Suppressor macrophage treated with lipopolysaccharide for 4 hours (primary cell): ENCODE results near the gene CPAMD8.
"Not testable (repeated sequence)": the region's sequence is repeated elsewhere in the genome, so short reads cannot be mapped to it uniquely, and the experiment has no call there.

Experiments used
- DNase-seq: peaks from one replicate; pipeline ENCODE4 v3.0.0-alpha.2; 2020

The CPAMD8 gene

DNA sequence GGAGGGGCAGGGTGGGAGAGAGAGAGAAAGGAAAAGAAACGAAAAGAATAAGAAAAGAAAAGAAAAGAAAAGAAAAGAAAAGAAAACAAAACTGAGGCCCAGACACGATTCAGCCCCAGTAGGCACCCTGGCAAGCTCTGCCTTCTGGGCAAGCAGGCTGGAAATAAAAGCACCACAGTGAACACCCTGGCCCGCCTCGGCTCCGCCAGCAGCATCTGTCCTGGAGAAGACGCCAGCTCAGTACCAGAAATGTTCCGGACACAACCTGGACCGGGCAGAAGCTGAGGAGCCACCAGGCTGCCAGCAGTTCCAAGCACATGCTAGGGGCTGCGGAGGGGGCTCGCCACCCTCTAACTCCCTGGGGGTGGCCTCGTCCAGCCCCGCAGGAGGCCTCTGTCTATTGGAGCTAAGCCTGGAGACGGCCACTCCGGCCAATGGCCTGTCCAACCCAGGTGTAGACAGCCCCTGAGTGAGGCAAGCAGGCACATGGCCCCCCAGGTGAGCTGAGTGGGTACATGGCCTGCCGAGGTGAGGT lies 11.4 kb upstream of the CPAMD8 start:
- no peak for DNase-seq

DNA sequence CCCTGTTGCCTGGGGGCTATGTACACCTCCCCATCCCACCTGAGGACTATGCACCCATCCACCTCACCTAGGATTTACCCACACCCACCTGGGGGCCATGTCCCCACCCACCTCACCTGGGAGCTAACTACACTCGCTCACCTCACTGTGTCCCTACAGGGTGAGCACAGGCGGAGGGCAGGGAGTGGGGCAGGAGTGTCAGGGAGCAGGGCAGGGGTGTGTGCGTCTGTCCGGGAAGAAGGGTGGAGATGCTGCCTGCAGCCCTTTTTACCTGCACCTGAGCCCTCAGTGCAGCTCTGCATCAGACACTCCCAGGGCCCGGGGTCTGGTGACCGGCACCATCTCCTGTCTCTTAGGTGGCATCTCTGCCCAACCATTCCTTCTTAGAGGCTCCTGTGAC lies 10.6 kb upstream of the CPAMD8 start:
- DNase-seq: no peak

DNA sequence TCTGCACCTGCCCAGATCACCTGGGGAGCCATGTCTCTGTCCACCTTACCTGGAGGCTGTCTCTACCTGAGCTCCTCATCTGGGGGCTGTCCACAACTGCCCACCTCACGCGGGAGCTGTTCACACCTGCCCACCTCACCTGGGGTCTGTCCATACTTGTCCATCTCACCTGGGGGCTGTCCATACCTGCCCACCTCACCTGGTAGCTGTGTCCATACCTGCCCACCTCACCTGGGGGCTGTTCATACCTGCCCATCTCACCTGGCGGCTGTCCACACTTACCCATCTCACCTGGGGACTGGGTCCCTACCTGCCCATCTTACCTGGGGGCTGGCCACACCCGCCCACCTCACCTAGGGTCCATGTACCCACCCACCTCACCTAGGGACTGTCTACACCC lies 10.0 kb upstream of the CPAMD8 start:
- no peak for DNase-seq

DNA sequence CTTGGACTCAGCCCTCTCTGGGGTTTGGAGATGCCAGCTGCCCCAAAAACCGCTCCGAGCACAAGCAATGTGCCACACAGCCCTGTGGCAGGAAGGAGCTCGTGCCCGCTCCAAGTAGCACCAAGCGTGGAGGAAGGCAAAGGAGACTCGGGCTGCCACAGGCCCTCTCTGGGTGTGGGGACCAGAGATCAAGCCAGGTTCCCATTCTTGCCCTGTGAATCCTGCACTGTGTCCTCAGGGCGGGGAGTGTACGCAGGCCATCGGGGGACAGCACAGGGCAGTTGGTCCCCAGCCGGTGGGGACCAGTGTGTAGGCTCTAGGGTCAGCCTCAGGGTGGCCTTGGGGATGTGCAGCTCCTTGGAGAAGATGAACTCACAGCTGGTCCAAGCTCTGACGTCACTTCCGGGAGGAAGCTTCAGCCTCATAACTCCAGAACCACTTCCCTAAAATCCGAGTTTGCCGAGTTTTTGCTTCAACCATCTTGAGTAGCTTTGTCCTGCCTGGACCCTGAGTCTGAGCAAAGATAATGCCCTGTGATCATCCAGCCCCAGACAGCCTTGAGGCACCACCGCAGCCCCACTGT lies 9.3 kb upstream of the CPAMD8 start:
- DNase-seq: peak; percentile 89

DNA sequence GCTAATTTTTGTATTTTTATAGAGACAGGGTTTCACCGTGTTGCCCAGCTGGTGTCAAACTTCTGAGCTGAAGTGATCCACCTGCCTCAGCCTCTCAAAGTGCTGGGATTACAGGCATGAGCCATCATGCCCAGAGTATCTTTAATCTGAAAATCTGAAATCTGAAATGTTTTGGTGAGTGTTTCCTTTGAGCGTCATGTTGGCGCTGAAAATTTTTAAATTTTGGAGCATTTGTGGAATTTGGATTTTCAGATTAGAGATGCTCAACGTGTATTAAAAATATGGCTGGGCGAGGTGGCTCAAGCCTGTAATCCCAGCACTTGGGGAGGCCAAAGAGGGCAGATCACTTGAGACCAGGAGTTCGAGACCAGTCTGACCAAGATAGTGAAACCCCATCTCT lies 5.1 kb upstream of the CPAMD8 start:
- DNase-seq: no peak

DNA sequence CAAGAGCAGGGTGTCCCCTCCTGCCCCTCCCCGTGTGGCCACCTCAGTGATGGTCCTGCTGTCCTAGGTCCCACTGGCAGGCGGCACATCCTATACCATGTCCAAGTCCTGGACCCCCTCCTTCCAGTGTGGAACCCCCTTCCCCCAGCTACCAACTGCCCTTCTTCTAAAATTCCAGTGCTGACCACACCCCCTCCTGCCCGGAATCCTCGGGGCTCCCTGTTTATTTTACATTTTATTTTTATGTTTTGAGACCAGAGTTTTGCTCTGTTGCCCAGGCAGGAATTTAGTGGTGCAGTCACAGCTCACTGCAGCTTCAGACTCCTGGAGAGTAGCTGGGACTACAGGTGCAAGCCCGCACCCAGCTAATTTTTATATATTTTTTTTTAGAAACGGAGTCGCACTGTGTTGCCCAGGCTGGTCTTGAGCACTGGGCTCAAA lies 945 bp upstream of the CPAMD8 start:
- DNase-seq: no peak

DNA sequence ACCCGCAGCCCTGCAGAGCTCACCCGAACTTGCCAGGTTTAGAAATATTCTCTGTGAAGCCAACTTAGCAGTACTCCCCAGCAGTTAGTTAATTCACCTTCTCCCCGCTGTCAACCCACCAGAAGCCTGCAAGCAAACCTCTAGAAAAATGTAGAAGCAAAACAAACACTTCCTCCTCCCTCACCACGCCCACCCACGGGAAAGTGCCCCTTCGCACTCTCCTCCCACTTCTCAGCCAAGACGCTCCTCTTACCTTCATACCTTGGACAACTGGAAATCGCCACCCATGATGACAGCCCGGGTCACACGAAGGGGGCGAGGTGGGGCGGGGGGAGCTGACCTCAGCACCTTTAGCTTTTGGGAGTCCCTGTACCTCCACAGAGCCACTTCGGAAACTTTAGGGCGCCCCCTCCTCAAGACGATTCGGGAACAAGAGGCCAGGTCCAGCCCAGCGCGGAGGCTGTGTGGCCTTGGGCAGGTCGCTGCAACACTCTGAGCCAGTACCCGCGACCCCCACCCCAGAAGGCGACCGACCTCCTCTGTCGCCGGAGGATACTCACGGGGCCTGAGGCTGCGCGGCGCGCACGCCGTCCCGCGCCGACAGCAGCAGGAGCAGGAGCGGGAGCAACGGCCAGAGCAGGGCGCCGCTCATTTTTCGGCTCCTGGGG lies 485 bp downstream of the CPAMD8 start:
- DNase-seq: peak; percentile 43

DNA sequence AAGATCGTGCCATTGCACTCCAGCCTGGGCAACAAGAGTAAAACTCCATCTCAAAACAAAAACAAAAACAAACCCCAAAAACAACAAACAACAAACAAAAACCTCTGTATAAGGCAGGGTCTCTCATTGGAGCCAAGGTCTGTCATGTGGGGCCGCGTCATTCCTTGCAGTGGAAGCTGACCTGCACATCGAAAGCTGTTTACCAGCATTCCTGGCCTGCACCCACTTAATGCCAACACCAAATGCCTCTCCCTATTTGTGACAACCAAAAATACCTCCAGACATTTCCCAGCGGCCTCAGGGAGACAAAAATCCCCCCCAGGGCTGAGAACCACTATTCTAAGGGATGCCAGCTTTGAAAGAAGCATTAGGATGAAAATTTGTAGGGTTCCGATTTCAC lies 1.2 kb downstream of the CPAMD8 start:
- no peak for DNase-seq

DNA sequence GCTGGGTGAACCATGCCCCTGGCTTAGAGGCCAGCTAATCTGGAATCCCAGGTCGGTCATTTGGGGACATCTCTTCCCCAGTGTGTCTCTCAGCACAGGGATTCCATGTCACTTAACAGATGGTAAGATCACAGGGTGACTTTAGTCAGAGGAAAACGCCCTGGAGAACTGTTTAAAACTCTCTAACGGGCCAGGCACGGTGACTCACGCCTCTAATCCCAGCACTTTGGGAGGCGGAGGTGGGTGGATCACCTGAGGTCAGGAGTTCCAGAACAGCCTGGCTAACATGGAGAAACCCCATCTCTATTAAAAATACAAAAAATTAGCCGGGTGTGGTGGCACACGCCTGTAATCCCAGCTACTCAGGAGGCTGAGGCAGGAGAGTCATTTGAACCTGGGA lies 1.7 kb downstream of the CPAMD8 start:
- not testable (repeated sequence) for DNase-seq

DNA sequence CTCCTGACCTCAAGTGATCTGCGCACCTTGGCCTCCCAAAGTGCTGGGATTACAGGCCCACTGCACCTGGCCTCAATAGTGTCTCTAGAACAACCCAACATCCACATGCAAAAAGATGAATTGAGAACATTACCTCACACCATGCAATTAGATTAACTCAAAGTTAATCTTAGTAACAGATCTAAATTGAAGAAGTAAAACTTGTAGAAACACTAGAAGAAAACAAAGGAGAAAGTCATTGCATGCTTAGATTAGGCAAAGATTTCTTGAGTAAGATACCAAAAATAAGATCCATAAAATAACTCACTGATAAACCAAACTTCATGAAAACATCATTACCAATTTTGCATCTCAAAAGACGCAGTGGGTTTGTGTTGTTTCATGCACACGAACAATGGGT lies 2.8 kb downstream of the CPAMD8 start:
- DNase-seq: no peak

DNA sequence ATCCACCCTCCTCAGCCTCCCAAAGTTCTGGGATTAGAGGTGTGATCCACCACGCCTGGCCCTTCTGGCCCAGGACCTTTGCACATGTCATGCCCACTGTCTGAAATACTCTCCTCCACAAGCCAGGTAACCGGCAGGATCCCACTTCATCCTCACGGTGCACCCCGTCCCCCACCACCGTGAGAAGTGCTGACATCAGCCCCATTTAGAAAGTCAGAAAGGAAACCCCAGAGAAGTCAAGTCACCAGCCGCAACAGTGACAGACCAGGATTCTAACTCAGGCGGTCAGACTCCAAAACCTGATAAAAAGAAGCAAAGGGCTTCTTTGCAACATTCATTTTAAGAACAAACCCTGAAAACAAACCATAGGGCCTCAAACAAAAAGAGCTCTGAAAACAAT lies 3.9 kb downstream of the CPAMD8 start:
- no peak for DNase-seq

DNA sequence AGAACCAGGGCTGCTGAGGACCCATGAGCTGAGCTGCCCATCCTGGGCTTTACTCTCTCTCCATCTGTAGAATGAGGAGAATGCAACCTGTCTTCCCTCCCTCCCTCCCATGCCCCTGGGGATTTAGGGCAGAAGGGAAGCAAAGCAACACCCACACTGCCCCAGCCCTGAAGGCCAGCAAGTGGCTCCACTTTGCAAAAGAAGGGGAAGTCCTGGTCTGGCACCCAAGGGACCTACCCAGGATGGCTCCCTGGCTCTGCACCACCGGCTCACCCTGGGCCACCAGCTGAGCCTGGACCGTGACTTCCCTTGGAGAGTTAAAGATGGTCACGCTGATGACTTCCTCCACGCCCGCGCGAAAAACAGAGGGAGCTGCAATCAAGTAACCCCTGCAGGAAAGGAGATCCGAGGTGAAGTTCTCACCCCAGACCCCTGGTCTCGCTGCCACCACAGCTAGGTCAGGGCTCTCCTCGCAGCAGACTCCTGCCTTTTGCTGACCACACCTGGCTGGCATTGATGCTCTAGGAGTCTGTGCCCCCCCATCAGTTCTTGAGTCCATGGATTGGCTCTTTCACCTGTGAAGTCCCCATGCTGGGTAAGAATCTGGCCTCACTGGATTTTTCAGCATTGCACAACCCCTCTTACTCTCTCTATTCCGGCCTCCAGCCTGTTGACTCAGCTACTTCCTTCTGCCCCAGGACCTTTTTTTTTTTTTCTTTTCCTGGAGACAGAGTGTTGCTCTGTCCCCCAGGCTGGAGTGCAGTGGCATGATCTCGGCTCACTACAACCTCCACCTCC lies 4.6 kb downstream of the CPAMD8 start:
- peak; percentile 88 for DNase-seq

DNA sequence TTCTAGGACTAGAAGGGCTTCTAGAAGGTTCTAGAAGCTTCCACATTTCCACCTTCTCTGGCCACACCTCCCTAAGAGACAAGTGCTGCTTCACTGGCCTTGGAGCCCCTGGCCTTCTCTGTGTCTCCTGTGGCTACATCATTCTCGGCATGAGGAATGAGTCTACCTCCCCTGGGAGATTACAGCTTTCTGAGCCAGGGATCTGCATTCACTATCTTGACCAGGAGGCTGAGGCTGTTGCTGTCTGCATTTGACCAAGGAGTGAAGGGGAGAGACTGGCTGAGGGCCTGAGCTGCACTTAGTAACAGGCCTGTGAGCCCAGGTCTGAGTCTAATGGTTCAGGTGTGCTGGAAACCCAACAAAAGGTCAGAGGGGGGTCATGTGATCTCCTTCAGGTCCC lies 5.3 kb downstream of the CPAMD8 start:
- no peak for DNase-seq

DNA sequence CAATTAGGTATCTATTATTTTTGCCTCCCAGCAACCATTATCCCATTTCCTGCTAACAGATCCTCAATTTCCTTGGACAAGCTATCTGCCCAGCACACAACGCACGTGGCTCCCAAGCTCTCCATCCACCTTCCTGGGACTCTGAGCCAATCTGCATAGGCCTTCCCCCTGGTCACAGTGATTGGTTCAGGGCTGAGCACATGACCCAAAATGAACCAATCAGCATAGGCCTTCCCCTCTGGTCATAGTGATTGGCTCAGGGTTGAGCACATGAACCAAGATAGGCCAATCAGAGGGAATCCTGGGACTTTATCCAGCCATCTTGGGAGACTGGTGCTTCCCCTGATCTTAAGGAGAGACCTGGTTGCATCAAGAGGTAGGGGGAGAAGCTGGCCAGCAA lies 5.8 kb downstream of the CPAMD8 start:
- DNase-seq: no peak

DNA sequence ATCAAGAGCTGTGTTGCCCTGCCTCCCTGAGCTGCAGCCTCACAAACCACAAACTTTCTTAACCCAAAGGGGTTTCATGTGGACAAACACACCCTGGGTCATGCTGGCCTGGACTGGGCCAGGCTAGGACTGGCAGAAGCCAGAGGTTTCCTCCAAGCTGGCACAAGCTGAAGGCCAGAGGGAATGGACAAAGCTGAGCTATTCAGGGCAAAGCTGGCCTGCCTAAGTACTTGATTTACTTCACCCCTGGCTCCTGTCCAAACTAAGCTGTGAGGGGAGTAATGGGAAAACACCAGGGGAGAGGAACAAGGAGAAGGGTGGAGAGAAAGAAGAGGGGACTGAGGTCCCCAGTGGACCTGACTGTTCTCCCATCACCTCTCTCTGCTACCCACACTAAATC lies 6.2 kb downstream of the CPAMD8 start:
- peak; percentile 22 for DNase-seq

DNA sequence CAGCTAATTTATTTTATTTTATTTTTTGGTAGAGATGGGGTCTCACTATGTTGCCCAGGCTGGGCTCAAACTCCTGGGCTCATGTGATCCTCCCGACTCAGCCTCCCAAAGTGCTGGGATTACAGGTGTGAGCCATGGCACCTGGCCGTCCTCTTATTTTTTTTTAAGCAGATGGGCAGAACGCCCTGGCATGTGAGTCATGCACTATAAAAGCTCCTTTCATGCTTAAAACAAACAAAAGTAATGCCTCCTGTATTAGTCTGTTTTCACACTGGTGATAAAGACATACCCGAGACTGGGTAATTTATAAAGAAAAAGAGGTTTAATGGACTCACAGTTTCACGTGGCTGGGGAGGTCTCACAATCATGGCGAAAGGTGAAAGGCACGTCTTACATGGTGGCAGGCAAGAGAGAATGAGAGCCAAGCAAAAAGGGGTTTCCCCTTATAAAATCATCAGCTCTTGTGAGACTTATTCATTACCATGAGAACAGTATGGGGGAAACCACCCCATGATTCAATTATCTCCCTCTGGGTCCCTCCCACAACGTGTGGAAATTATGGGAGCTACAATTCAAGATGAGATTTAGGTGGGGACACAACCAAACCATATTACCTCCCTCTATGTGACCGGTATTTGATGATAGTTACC lies 12.3 kb downstream of the CPAMD8 start:
- peak; percentile 59 for DNase-seq

DNA sequence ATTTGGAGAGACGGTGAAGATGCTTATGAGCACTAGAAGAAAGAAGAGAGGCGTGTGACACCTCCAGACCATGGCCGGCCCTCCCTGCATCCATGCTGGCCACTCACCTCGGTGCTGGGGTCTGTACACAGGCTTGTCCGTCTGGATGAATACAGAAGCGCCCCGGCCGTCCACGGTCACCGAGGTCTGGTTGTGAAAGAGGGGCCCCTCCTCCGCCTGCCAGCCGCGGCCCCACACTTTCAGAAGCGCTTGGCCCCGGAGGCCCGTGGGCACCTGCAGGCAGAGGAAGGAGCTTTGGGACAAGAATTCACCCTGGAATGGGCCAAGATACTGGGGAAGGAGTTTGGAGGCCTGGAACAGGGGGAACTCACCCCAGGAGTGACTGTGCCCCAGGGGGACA lies 15.1 kb downstream of the CPAMD8 start:
- no peak for DNase-seq

DNA sequence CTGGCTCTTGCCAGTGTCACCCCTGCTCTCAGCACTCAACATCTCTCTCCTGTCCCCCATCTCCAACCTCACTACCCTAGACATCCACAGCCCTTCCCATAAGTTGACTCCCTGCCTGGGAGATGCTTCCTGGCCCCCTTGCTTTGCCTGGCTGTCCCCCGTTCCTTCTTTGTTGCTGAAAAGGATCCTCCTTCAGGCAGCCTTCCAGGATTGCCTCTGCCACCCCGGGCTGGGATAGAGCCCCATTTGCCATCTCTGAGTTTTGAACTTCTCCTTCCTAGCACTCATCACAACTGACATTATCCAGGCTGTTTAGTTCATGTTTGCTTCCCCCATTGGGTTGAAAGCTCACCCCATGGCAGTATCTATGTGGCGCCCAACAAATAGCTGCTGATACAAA lies 20.0 kb downstream of the CPAMD8 start:
- no peak for DNase-seq

DNA sequence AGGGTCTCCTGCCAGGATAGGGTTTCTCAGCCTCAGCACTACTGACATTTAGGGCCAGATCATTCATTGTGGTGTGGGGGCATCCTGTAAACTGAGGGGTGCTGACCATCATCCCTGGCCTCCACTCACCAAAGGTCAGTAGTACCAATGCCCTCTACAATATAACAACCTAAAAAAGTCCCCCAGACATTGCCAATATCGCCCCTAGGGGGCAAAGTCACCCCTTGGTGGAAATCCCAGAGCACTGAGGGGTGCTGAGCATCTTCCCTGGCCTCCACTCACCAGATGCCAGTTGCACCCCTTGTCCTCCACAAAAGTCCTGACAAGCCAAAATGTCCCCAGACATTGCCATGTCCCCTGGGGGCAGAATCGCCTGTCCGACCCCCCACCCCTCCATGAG lies 21.6 kb downstream of the CPAMD8 start:
- DNase-seq: no peak

DNA sequence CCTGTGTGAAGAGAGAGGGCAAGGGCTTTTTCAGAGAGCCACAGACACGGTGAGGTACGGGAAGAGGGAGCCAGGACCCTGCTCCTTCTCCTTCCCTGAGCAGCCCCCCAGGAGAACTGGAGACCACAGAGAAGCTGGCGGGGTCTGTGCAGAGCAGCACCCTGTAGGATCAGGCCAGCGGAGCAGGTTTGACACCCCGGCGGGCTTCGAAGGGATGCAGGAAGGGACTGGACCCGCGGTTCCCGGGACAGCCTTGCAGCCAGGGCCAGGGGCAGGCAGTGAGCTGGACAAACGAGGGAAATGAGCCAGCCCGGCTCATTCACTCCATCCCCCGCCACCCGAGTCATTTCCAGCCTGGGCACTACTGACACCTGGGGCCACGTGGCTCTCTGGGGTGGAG lies 22.2 kb downstream of the CPAMD8 start:
- DNase-seq: no peak

DNA sequence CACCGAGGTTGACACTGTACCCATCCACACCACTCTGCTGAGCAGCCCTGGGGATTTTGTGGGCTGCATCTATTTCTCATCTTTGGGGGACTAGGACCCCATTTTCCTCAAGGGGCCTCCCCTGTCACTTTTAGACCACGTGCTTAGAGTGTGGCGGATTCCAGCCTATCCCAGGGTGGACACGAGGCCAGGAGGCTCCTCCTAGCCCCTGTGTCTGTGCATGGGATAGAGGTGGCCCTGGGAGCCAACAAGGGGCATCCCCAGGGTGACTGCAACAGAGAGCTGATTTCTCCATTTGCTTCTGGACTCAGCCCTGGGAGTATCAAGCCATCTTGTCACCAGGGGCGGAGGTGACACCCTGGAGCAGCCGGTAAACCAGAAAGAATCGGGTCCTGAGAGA lies 24.2 kb downstream of the CPAMD8 start:
- no peak for DNase-seq

DNA sequence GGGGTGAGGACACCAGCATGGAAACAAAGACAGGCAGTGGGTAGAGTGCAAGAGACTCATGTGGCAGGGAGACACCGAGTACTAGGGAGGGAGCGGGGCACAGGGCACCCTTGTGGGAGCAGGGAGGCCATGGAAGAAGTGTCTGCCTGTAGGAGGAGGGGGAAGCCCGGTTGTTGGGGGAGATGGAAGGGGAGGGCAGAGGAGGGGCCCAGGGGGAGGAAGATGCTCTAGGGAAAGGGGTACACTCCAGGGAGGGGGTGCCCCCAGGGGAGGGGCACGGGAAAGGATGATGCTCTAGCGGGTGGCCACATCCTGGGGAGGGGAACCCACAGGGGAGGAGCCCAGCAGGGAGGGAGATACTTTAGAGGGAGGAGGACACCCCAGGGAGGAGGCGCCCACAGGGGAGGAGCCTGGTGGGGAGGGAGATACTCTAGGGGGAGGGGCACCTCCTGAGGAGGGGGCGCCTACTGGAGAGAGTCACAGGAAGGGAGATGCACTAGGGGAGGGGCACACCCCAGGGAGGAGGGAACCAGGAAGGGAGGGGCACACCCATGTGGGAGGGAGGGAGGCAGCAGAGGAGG lies 24.9 kb downstream of the CPAMD8 start:
- DNase-seq: no peak

DNA sequence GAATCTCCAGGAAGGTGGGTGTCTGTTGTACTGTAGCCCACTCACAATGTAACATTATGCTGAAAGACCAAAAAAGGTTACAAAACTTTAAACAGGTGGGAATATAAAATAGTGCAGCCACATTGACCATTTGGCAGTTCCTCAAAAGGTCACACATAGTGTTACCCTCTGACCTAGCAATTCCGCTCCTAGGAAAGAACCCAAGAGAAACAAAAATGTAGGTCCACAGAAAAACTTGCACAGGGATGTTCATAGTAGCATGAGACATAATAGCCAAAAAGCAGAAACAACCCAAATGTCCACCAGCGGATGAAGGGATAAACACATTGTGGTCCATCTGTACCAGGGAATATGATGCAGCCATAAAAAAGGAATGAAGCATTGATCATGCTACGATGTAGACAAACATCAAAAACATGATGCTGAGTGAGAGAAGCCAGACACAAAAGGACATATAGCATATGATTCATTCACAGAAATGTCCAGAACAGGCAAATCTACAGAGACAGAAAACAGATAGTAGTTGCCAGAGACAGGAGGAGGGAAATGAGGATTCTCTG lies 27.9 kb downstream of the CPAMD8 start:
- no peak for DNase-seq
